Fibroblast of the conjunctiva (primary cell): ENCODE results near the gene GPRC5B.

Experiments
- DNase-seq: peaks from one replicate; pipeline ENCODE4 v3.0.0-alpha.2; 2010; ENCODE audit warnings: low read depth

GPRC5B gene

GRCh38 chr16:19871721-19872120, 12.9 kb downstream of the GPRC5B start:
- DNase-seq, result no peak

- no peak for DNase-seq
These were observed 16.2 kb downstream of the GPRC5B start for GRCh38 chr16:19868421-19868820.

GRCh38 chr16:19864566-19864965, 20.1 kb downstream of the GPRC5B start:
- no peak for DNase-seq

GRCh38 chr16:19863990-19864389, 20.7 kb downstream of the GPRC5B start:
- DNase-seq, result no peak

GRCh38 chr16:19861811-19862327, 22.8 kb downstream of the GPRC5B start:
- DNase-seq, result no peak

- DNase-seq, result no peak
These were observed 23.5 kb downstream of the GPRC5B start for GRCh38 chr16:19861133-19861532.

GRCh38 chr16:19860166-19861041, 24.2 kb downstream of the GPRC5B start:
- peak; percentile 13 for DNase-seq

- no peak for DNase-seq
These were observed 25.0 kb downstream of the GPRC5B start for GRCh38 chr16:19859603-19860002.

GRCh38 chr16:19859166-19859565, 25.5 kb downstream of the GPRC5B start:
- no peak for DNase-seq

- no peak for DNase-seq
These were observed 26.2 kb downstream of the GPRC5B start for GRCh38 chr16:19858340-19859018.

GRCh38 chr16:19857593-19858339, 26.9 kb downstream of the GPRC5B start:
- no peak for DNase-seq

- no peak for DNase-seq
These were observed 28.5 kb downstream of the GPRC5B start for GRCh38 chr16:19856120-19856519.

- no peak for DNase-seq
These were observed 30.1 kb downstream of the GPRC5B start for GRCh38 chr16:19854543-19854876.

- DNase-seq, result no peak
These were observed 30.7 kb downstream of the GPRC5B start for GRCh38 chr16:19853742-19854542.

- no peak for DNase-seq
These were observed 31.4 kb downstream of the GPRC5B start for GRCh38 chr16:19853132-19853741.

GRCh38 chr16:19851476-19851875, 33.2 kb downstream of the GPRC5B start:
- no peak for DNase-seq

GRCh38 chr16:19850131-19850817, 34.4 kb downstream of the GPRC5B start:
- no peak for DNase-seq

- no peak for DNase-seq
These were observed 35.9 kb downstream of the GPRC5B start for GRCh38 chr16:19848756-19849155.

- DNase-seq, result no peak
These were observed 38.2 kb downstream of the GPRC5B start for GRCh38 chr16:19846436-19846835.

GRCh38 chr16:19844945-19845641, 39.6 kb downstream of the GPRC5B start:
- no peak for DNase-seq
